ENCODE measurements around the gene PPP1R27.

The PPP1R27 gene

GRCh38 chr17:81867170-81867990 is 32.5 kb upstream of the PPP1R27 start:
- in situ Hi-C loops (cut with MboI; ENCODE audit: low pct_unique_long_range_greater_than_20kb, low sequenced_read_pairs, unreplicated experiment), result no loop called here
- no peak for TF ChIP-seq CTCF (IDR thresholded peaks at IDR 0.05; ENCODE audit: extremely low read depth, insufficient read depth, missing control alignments)
- no peak for DNase-seq (ENCODE audit: low spot score)

- DNase-seq (ENCODE audit: low spot score), result no peak
- in situ Hi-C loops (cut with MboI; ENCODE audit: low pct_unique_long_range_greater_than_20kb, low sequenced_read_pairs, unreplicated experiment), result no loop called here
Observed at GRCh38 chr17:81866440-81867169, 31.8 kb upstream of the PPP1R27 start.

GRCh38 chr17:81865733-81866439 is 31.0 kb upstream of the PPP1R27 start:
- no peak for TF ChIP-seq CTCF (IDR thresholded peaks at IDR 0.05; ENCODE audit: extremely low read depth, insufficient read depth, missing control alignments)

More at GRCh38 chr17:81866440-81867169, 31.8 kb upstream of the PPP1R27 start:
- no peak for TF ChIP-seq CTCF (IDR thresholded peaks at IDR 0.05; ENCODE audit: extremely low read depth, insufficient read depth, missing control alignments)

GRCh38 chr17:81865358-81865732 is 30.5 kb upstream of the PPP1R27 start:
- no peak for TF ChIP-seq CTCF (IDR thresholded peaks at IDR 0.05; ENCODE audit: extremely low read depth, insufficient read depth, missing control alignments)
- in situ Hi-C loops (cut with MboI; ENCODE audit: low pct_unique_long_range_greater_than_20kb, low sequenced_read_pairs, unreplicated experiment), result no loop called here

More at GRCh38 chr17:81865733-81866439, 31.0 kb upstream of the PPP1R27 start:
- in situ Hi-C loops (cut with MboI; ENCODE audit: low pct_unique_long_range_greater_than_20kb, low sequenced_read_pairs, unreplicated experiment), result no loop called here
- DNase-seq (ENCODE audit: low spot score), result no peak

GRCh38 chr17:81863833-81864768 is 29.3 kb upstream of the PPP1R27 start:
- in situ Hi-C loops (cut with MboI; ENCODE audit: low pct_unique_long_range_greater_than_20kb, low sequenced_read_pairs, unreplicated experiment), result no loop called here
- TF ChIP-seq CTCF (IDR thresholded peaks at IDR 0.05; ENCODE audit: extremely low read depth, insufficient read depth, missing control alignments), result no peak

More at GRCh38 chr17:81865358-81865732, 30.5 kb upstream of the PPP1R27 start:
- DNase-seq (ENCODE audit: low spot score), result no peak

More at GRCh38 chr17:81863833-81864768, 29.3 kb upstream of the PPP1R27 start:
- DNase-seq (ENCODE audit: low spot score), result no peak
